Stimulated activated CD8-positive, alpha-beta memory T cell treated with anti-CD3 and anti-CD28 coated beads, Interleukin-2, amount 100 ng/mL, for 1 hour (primary cell): ENCODE data around the gene EVX2.

Experiments used
- DNase-seq, 2 donors: peaks; one replicate each; pipeline ENCODE4 v3.0.0-alpha.2; 2020; ENCODE audit warnings: low read depth in 2 of 2

The EVX2 gene

GRCh38 chr2:176096243-176096985 is 12.7 kb upstream of the EVX2 start:
- no peak for DNase-seq

GRCh38 chr2:176095421-176095820 is 11.7 kb upstream of the EVX2 start:
- DNase-seq, result no peak

- no peak for DNase-seq
Measured at GRCh38 chr2:176094349-176094748, 10.6 kb upstream of the EVX2 start.

GRCh38 chr2:176093898-176094249 is 10.1 kb upstream of the EVX2 start:
- no peak for DNase-seq

GRCh38 chr2:176093145-176093897 is 9.6 kb upstream of the EVX2 start:
- DNase-seq, result no peak

GRCh38 chr2:176092270-176093144 is 8.7 kb upstream of the EVX2 start, which contains the start of gene HOXD13:
Gene HOXD13 (plus strand): TSS chr2:176092721. CDS start chr2:176092891, 170 bp downstream.
- no peak for DNase-seq

- no peak for DNase-seq
Measured at GRCh38 chr2:176091329-176092258, 7.8 kb upstream of the EVX2 start.

GRCh38 chr2:176090862-176091261 is 7.1 kb upstream of the EVX2 start:
- no peak for DNase-seq

GRCh38 chr2:176089843-176090395 is 6.2 kb upstream of the EVX2 start:
- no peak for DNase-seq

- no peak for DNase-seq
Measured at GRCh38 chr2:176088937-176089842, 5.4 kb upstream of the EVX2 start.

GRCh38 chr2:176088048-176088936 is 4.5 kb upstream of the EVX2 start:
- no peak for DNase-seq

- no peak for DNase-seq
Measured at GRCh38 chr2:176087330-176088047, 3.7 kb upstream of the EVX2 start.

GRCh38 chr2:176085861-176086771 is 2.4 kb upstream of the EVX2 start:
- DNase-seq, result no peak

GRCh38 chr2:176085120-176085788 is 1.5 kb upstream of the EVX2 start:
- DNase-seq, result no peak

GRCh38 chr2:176084611-176085119 is 903 bp upstream of the EVX2 start:
- DNase-seq, result no peak
